Measurements from ENCODE around the gene DLG1.

DNA sequence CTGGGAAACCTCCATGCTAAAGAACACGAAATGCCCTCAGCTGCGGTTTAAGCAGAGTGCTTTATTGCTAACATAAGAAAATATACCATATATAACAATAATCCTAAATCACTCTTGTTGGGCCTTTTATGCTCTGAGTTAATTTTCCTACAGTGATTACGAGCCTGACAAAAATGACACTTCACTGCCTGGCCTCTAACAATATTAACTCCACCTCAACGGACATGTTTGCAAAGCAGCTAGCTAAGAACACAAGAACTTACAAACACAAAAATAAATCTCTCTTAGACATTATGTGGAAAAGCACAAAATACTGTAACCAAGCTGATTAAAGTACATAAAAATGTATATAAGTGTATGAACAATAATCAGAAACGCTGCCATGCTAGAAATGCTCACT is 40.7 kb downstream of the DLG1 start:
- TF ChIP-seq, protein P1, sequence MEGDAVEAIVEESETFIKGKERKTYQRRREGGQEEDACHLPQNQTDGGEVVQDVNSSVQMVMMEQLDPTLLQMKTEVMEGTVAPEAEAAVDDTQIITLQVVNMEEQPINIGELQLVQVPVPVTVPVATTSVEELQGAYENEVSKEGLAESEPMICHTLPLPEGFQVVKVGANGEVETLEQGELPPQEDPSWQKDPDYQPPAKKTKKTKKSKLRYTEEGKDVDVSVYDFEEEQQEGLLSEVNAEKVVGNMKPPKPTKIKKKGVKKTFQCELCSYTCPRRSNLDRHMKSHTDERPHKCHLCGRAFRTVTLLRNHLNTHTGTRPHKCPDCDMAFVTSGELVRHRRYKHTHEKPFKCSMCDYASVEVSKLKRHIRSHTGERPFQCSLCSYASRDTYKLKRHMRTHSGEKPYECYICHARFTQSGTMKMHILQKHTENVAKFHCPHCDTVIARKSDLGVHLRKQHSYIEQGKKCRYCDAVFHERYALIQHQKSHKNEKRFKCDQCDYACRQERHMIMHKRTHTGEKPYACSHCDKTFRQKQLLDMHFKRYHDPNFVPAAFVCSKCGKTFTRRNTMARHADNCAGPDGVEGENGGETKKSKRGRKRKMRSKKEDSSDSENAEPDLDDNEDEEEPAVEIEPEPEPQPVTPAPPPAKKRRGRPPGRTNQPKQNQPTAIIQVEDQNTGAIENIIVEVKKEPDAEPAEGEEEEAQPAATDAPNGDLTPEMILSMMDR (IDR thresholded peaks at IDR 0.05) = no peak
- TF ChIP-seq POLR2A (IDR thresholded peaks at IDR 0.05) = no peak
